HG03354 (cell line): ENCODE results near the gene RNF133.
"Not testable (repeated sequence)": the region's sequence is repeated elsewhere in the genome, so short reads cannot be mapped to it uniquely, and the experiment has no call there.

ENCODE experiments used
- ATAC-seq: cut with Tn5 transposase; IDR thresholded peaks from one replicate; pipeline ENCODE4 v1.9.1; 2021; ENCODE audit warnings: mild to moderate bottlenecking; ENCODE audit not compliant: unreplicated experiment, poor library complexity, severe bottlenecking

Gene RNF133

GRCh38 chr7:122692769-122693309 is 6.1 kb downstream of the RNF133 start:
- no peak for ATAC-seq

- no peak for ATAC-seq
Measured at GRCh38 chr7:122691569-122692235, 7.2 kb downstream of the RNF133 start.

- ATAC-seq: no peak
Measured at GRCh38 chr7:122689346-122690109, 9.4 kb downstream of the RNF133 start.

GRCh38 chr7:122688400-122688998 is 10.4 kb downstream of the RNF133 start:
- no peak for ATAC-seq

GRCh38 chr7:122686360-122686878 is 12.5 kb downstream of the RNF133 start:
- no peak for ATAC-seq

- no peak for ATAC-seq
Measured at GRCh38 chr7:122684504-122684903, 14.4 kb downstream of the RNF133 start.

GRCh38 chr7:122682815-122683550 is 15.9 kb downstream of the RNF133 start:
- ATAC-seq: no peak

GRCh38 chr7:122681186-122681585 is 17.7 kb downstream of the RNF133 start:
- ATAC-seq: not testable (repeated sequence)

GRCh38 chr7:122679813-122680212 is 19.1 kb downstream of the RNF133 start:
- ATAC-seq: no peak

GRCh38 chr7:122679269-122679709 is 19.6 kb downstream of the RNF133 start:
- not testable (repeated sequence) for ATAC-seq

- no peak for ATAC-seq
Measured at GRCh38 chr7:122677149-122677548, 21.8 kb downstream of the RNF133 start.

- no peak for ATAC-seq
Measured at GRCh38 chr7:122676466-122676865, 22.5 kb downstream of the RNF133 start.

GRCh38 chr7:122675621-122676020 is 23.3 kb downstream of the RNF133 start:
- no peak for ATAC-seq

- ATAC-seq: no peak
Measured at GRCh38 chr7:122675011-122675410, 23.9 kb downstream of the RNF133 start.

- ATAC-seq: no peak
Measured at GRCh38 chr7:122674502-122674901, 24.4 kb downstream of the RNF133 start.

GRCh38 chr7:122673951-122674350 is 25.0 kb downstream of the RNF133 start:
- no peak for ATAC-seq

GRCh38 chr7:122672536-122672935 is 26.4 kb downstream of the RNF133 start:
- ATAC-seq: no peak

- ATAC-seq: no peak
Measured at GRCh38 chr7:122663733-122664132, 35.2 kb downstream of the RNF133 start.

- ATAC-seq: no peak
Measured at GRCh38 chr7:122658856-122659255, 40.1 kb downstream of the RNF133 start.

GRCh38 chr7:122653685-122654084 is 45.2 kb downstream of the RNF133 start:
- ATAC-seq: no peak
